Esophagus muscularis mucosa (tissue), 4 donors: ENCODE measurements around the gene PCBP4. TPM values are rescaled to one million over a fixed set of nuclear protein-coding genes. Genes with fewer than 3 reads are reported as not detected.

Experiments used
- DNase-seq: peaks from one replicate; pipeline ENCODE4 v3.0.0-alpha.2; 2017; ENCODE audit errors: extremely low spot score
- H3K27ac ChIP-seq, 4 donors: fragments of 200-600 bp; sonication (generic); replicated peaks in 1 of 4; 1 replicate in 3 of 4; 2 replicates in 1 of 4; pipeline ENCODE4 v1.5.1; 2016 to 2019; ENCODE audit warnings: mild to moderate bottlenecking in 1 of 4
- H3K27me3 ChIP-seq, 4 donors: fragments of 200-600 bp; sonication (generic); one replicate each; pipeline versions ENCODE4 v1.5.1 to v1.6.0; 2016 to 2019
- H3K36me3 ChIP-seq, 4 donors: fragments of 200-600 bp; sonication (generic); one replicate each; pipeline ENCODE4 v1.5.1; 2016 to 2019
- H3K4me1 ChIP-seq, 4 donors: fragments of 200-600 bp; sonication (generic); one replicate each; pipeline ENCODE4 v1.5.1; 2016 to 2019
- H3K4me3 ChIP-seq, 4 donors: fragments of 200-600 bp; sonication (generic); 1 replicate in 2 of 4; 2 replicates in 2 of 4; pipeline ENCODE4 v1.5.1; 2016 to 2019; ENCODE audit warnings: mild to moderate bottlenecking in 4 of 4, moderate library complexity in 1 of 4
- H3K9me3 ChIP-seq, 4 donors: fragments of 200-600 bp; sonication (generic); 1 replicate in 3 of 4; 2 replicates in 1 of 4; pipeline ENCODE4 v1.5.1; 2016 to 2019
- EP300 ChIP-seq: sonication (generic); formaldehyde crosslinking; IDR thresholded peaks from one replicate; pipeline ENCODE4 v1.6.1; 2017; ENCODE audit warnings: antibody characterized with exemption
- POLR2A ChIP-seq: fragments of 450-650 bp; IDR thresholded peaks from one replicate; pipeline ENCODE4 v1.6.1; 2017; ENCODE audit warnings: antibody characterized with exemption, moderate library complexity, mild to moderate bottlenecking, low read depth
- POLR2AphosphoS5 ChIP-seq, 2 donors: sonication (generic); formaldehyde crosslinking; IDR thresholded peaks; one replicate each; pipeline ENCODE4 v1.6.1; 2017; ENCODE audit warnings: antibody characterized with exemption in 2 of 2
- WGBS: methylation state at CpG from one replicate; pipeline ENCODE4 v1.1.5; 2018; 5-methylcytosine and 5-hydroxymethylcytosine counted together
- intact Hi-C: fragments of 100-400 bp; cut with DNase I; formaldehyde crosslinking; loops from one replicate; pipeline ENCODE4 v1.15.1; 2023
- total RNA-seq, 4 donors: library from RNA; depleted of rRNA; stranded (reverse); fragments of >200 nt; gene quantifications; one replicate each; pipeline versions ENCODE4 v1.1.0 to v1.2.1, GENCODE V29; 2016
- TF ChIP-seq, protein P1 (sequence below), 3 experiments: fragments of 200-600 bp in 2 of 3; fragments of 450-650 bp in 1 of 3; sonication (generic) in 2 of 3; IDR thresholded peaks; one replicate each; pipeline ENCODE4 v1.5.1; 2017 to 2019; ENCODE audit warnings: antibody characterized with exemption in 3 of 3, mild to moderate bottlenecking in 2 of 3, moderate library complexity in 1 of 3

The PCBP4 gene
- total RNA-seq, 4 donors from 2014 or later = 54.4 to 378 (median 139) TPM

DNA sequence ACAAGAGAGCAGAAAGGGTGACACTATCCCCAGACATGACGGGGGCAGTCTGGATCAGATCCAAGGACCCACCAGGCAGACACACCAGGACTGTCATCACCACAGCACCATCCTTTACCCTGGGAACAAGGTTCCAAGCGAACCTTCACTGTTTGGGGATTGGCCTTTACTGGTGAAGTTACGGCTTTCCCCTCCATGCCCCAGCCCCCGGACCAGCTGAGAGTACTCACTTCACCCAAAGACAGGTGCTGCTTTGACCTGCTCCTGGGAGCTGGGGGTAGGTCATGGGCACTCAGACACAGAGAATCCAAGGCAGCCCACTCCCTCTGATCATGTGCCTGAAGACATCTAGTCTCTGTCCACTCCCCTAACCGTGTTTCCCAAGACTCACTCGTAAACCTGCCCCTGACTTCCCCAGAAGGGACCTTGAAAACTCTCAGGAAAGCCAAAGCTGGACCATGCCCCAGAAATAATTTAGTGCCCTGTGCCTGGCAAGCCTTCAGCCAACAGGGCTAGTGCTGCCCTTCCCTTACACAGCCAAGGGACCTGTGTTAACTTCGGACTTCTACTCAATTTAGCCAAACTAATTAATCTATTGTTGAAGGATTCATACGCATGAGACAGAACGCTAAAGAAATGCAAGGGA, 28.4 kb downstream of the PCBP4 start:
- TF ChIP-seq POLR2AphosphoS5 (IDR thresholded peaks at IDR 0.05) (no peak), POLR2A (no peak), EP300 (no peak)
- TF ChIP-seq, protein P1, sequence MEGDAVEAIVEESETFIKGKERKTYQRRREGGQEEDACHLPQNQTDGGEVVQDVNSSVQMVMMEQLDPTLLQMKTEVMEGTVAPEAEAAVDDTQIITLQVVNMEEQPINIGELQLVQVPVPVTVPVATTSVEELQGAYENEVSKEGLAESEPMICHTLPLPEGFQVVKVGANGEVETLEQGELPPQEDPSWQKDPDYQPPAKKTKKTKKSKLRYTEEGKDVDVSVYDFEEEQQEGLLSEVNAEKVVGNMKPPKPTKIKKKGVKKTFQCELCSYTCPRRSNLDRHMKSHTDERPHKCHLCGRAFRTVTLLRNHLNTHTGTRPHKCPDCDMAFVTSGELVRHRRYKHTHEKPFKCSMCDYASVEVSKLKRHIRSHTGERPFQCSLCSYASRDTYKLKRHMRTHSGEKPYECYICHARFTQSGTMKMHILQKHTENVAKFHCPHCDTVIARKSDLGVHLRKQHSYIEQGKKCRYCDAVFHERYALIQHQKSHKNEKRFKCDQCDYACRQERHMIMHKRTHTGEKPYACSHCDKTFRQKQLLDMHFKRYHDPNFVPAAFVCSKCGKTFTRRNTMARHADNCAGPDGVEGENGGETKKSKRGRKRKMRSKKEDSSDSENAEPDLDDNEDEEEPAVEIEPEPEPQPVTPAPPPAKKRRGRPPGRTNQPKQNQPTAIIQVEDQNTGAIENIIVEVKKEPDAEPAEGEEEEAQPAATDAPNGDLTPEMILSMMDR (IDR thresholded peaks at IDR 0.05) = no peak
- Histone ChIP-seq H3K36me3 (peaks cover 41 to 57% (median 53%) of the 10 kb centered on the region in 4 donors), H3K27ac (no peak overlapping the region), H3K4me3 (no peak overlapping the region), H3K4me1 (peaks cover 31 to 46% (median 33%) of the 10 kb centered on the region in 4 donors), H3K9me3 (no peaks in the 10 kb centered on the region), H3K27me3 (no peaks in the 10 kb centered on the region)
- intact Hi-C loops = no loop called here
- DNase-seq = no peak
- 87% methylated on average over 7 of the region's 9 CpGs for WGBS

DNA sequence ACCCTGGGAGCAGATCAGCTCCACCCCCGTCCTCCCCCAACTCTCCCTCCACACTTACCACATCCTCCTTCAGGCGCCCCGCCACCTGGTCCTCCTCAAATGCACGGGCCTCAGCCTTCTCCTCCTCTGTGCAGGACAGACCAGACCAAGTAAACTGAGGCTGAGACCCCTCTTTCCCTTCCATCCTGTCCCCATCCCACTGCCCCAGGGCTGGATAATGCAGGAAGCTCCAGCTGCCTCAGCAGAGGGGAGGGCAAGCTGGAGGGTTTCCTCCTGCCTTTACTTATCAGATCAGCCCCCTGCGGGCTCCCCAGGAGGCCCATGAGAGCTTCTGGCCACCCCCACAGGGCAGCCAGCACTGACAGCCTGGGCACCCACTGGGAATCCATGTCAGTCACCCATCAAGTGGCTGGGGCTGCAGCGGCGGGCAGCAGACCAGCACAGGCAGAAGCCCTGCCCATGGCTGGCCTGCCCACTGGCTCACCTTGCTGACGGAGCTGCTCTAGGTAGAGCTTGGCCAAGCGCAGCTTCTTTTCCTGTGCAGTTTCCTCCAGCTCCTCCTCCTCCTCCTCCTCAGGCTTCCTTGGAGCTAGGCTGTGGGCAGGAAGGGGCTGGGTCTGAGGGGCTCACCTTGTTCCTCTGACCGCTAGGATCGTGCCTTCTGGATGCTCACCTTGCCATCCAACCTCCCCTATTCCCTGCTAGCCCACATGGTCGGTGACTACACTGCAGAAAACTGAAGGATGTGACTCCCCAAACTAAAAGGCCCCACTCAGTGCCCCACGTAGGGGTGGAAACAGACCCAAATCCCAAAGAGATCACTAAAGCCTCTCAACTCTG, 29.4 kb downstream of the PCBP4 start:
- Histone ChIP-seq H3K9me3 (no peaks in the 10 kb centered on the region), H3K4me3 (no peak overlapping the region), H3K4me1 (peaks cover 24 to 37% (median 25%) of the 10 kb centered on the region in 4 donors), H3K27me3 (no peaks in the 10 kb centered on the region), H3K27ac (no peak overlapping the region), H3K36me3 (peaks cover 49 to 67% (median 63%) of the 10 kb centered on the region in 4 donors)
- WGBS = 95% methylated on average over 13 of the region's 13 CpGs
- intact Hi-C loops = no loop called here
- DNase-seq = no peak
- TF ChIP-seq POLR2A = no peak
- TF ChIP-seq, protein P1 (IDR thresholded peaks at IDR 0.05) = no peak

DNA sequence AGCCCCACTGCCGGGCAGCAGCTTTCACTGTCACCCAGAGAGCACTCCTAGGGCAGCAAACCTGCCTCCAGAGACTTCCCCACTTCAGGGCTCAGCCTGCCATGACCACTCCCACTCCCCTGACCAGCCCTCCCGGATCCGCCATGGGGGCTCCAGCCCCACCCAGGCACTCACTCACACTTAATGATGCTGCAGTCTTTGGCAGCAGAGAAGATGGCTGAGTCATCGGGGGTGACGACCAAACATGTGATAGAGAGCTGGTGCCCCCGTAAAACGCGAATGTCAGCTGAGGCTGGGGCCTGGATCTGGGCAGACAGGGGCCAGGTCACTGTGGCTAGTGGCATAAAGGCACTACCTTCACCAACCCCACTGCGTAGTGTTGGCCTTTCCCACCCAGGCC, 30.2 kb downstream of the PCBP4 start:
- no peak overlapping the region for H3K4me3 ChIP-seq
- intact Hi-C loops = no loop called here
- DNase-seq = no peak

DNA sequence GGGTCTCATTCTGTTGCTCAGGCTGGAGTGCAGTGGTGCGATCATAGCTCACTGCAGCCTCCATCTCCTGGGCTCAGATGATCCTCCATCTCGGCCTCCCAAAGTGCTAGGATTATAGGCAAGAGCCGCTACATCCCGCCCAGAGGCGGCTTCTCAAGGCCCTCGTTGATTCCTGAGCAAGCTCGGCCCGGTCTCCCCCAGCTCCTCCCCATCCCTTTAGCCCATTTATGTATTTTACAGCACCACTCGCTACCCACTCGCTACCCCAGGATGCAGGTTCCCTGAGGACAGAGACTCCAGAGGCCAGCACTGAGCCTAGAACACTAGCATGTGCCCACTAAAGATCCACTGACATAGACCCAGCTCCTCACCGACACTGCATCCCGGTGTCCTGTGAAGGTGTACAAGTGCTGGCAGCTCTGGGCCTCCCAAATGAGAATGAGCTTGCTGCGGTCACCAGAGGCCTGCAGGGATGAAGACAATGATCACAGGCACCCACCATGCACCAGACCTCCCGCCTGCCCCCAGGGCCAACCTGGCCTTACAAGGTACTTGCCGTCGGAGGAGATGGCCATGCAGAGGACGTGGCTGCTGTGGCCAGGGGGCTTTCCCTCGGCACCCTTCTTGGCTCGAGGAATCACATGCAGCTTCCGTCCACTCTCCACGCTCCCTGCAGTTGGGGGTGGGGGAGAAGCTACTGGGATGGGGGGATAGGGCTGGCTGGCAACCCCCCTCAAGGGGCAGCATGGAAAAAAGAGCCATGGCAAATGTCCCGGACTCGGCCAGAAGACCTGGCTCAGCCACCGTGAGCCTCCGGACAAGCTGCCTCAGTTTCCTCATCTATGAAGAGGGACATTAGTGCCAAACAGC, 31.1 kb downstream of the PCBP4 start:
- no peak for DNase-seq
- Histone ChIP-seq H3K4me3 (no peak overlapping the region), H3K36me3 (peaks cover 49 to 76% (median 72%) of the 10 kb centered on the region in 4 donors), H3K4me1 (peaks cover 13 to 25% (median 14%) of the 10 kb centered on the region in 4 donors), H3K27ac (no peak overlapping the region), H3K27me3 (no peaks in the 10 kb centered on the region), H3K9me3 (no peaks in the 10 kb centered on the region)
- TF ChIP-seq EP300 (no peak), POLR2AphosphoS5 (IDR thresholded peaks at IDR 0.05) (no peak), POLR2A (no peak)
- TF ChIP-seq, protein P1 (IDR thresholded peaks at IDR 0.05) = no peak
- intact Hi-C loops = no loop called here
- 96% methylated on average over 17 of the region's 25 CpGs for WGBS

More for the DNA sequence above, 30.2 kb downstream of the PCBP4 start:
- H3K27me3 ChIP-seq = no peaks in the 10 kb centered on the region
- H3K9me3 ChIP-seq = no peaks in the 10 kb centered on the region
- H3K4me1 ChIP-seq = peaks cover 17 to 31% (median 18%) of the 10 kb centered on the region in 4 donors
- H3K36me3 ChIP-seq = peaks cover 49 to 73% (median 70%) of the 10 kb centered on the region in 4 donors
- no peak overlapping the region for H3K27ac ChIP-seq
- WGBS = 82% methylated on average over 4 of the region's 9 CpGs
- TF ChIP-seq EP300 (no peak), POLR2A (no peak), POLR2AphosphoS5 (IDR thresholded peaks at IDR 0.05) (no peak)
- TF ChIP-seq, protein P1 (IDR thresholded peaks at IDR 0.05) = no peak
